ENCODE results near the gene SMIM41.

GRCh38 chr12:52063082-52063924 lies 16.2 kb upstream of the SMIM41 start:
- TF ChIP-seq, protein P1, sequence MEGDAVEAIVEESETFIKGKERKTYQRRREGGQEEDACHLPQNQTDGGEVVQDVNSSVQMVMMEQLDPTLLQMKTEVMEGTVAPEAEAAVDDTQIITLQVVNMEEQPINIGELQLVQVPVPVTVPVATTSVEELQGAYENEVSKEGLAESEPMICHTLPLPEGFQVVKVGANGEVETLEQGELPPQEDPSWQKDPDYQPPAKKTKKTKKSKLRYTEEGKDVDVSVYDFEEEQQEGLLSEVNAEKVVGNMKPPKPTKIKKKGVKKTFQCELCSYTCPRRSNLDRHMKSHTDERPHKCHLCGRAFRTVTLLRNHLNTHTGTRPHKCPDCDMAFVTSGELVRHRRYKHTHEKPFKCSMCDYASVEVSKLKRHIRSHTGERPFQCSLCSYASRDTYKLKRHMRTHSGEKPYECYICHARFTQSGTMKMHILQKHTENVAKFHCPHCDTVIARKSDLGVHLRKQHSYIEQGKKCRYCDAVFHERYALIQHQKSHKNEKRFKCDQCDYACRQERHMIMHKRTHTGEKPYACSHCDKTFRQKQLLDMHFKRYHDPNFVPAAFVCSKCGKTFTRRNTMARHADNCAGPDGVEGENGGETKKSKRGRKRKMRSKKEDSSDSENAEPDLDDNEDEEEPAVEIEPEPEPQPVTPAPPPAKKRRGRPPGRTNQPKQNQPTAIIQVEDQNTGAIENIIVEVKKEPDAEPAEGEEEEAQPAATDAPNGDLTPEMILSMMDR (conservative IDR thresholded peaks at IDR 0.05; ENCODE audit: low read length) = no peak
- no peak for TF ChIP-seq EZH2phosphoT487 (IDR thresholded peaks at IDR 0.05; ENCODE audit: borderline replicate concordance)
